ENCODE data around the gene STXBP4. TPM values are rescaled to one million over a fixed set of nuclear protein-coding genes. Genes with fewer than 3 reads are reported as not detected.

STXBP4 gene
- total RNA-seq, 1 donor from 2014 or later = 12.0 TPM

- intact Hi-C loops (cut with DNase I) = no loop called here
- H3K27me3 ChIP-seq = no peaks in the 10 kb centered on the region
- no peaks in the 10 kb centered on the region for H3K36me3 ChIP-seq
- H3K4me3 ChIP-seq = no peak overlapping the region
- H3K4me1 ChIP-seq = no peaks in the 10 kb centered on the region
- no peak for DNase-seq
- no peak overlapping the region for H3K27ac ChIP-seq
- no peak for ATAC-seq
- H3K9me3 ChIP-seq = peaks cover 2% of the 10 kb centered on the region
- no peak for TF ChIP-seq CTCF (IDR thresholded peaks at IDR 0.05)
Observed at GRCh38 chr17:55168958-55169687, 200.6 kb downstream of the STXBP4 start.

GRCh38 chr17:55171634-55172328 is 203.2 kb downstream of the STXBP4 start:
- peaks cover 5% of the 10 kb centered on the region for H3K9me3 ChIP-seq
- no peak overlapping the region for H3K4me3 ChIP-seq
- no peak for DNase-seq
- no peaks in the 10 kb centered on the region for H3K27me3 ChIP-seq
- H3K4me1 ChIP-seq = no peaks in the 10 kb centered on the region
- TF ChIP-seq CTCF (IDR thresholded peaks at IDR 0.05) = no peak
- H3K36me3 ChIP-seq = no peaks in the 10 kb centered on the region
- intact Hi-C loops (cut with DNase I) = no loop called here
- H3K27ac ChIP-seq = no peak overlapping the region
- no peak for ATAC-seq

GRCh38 chr17:55172612-55173011 is 204.0 kb downstream of the STXBP4 start:
- intact Hi-C loops (cut with DNase I) = no loop called here
- H3K27ac ChIP-seq = no peak overlapping the region
- no peak for TF ChIP-seq CTCF (IDR thresholded peaks at IDR 0.05)

GRCh38 chr17:55174133-55174532 is 205.6 kb downstream of the STXBP4 start:
- ATAC-seq = no peak

More at GRCh38 chr17:55172612-55173011, 204.0 kb downstream of the STXBP4 start:
- H3K4me1 ChIP-seq = no peaks in the 10 kb centered on the region
- H3K4me3 ChIP-seq = no peak overlapping the region
- no peaks in the 10 kb centered on the region for H3K27me3 ChIP-seq
- ATAC-seq (no peak), DNase-seq (no peak)
- H3K36me3 ChIP-seq = no peaks in the 10 kb centered on the region
- H3K9me3 ChIP-seq = peaks cover 5% of the 10 kb centered on the region

GRCh38 chr17:55175788-55176427 is 207.3 kb downstream of the STXBP4 start:
- Histone ChIP-seq H3K4me1 (no peaks in the 10 kb centered on the region), H3K9me3 (peaks cover 5% of the 10 kb centered on the region), H3K27me3 (no peaks in the 10 kb centered on the region), H3K4me3 (no peak overlapping the region), H3K36me3 (no peaks in the 10 kb centered on the region), H3K27ac (no peak overlapping the region)
- intact Hi-C loops (cut with DNase I) = no loop called here
- DNase-seq (no peak), ATAC-seq (no peak)
- no peak for TF ChIP-seq CTCF (IDR thresholded peaks at IDR 0.05)

More at GRCh38 chr17:55174133-55174532, 205.6 kb downstream of the STXBP4 start:
- Histone ChIP-seq H3K4me3 (no peak overlapping the region), H3K27ac (no peak overlapping the region), H3K27me3 (no peaks in the 10 kb centered on the region), H3K4me1 (no peaks in the 10 kb centered on the region), H3K36me3 (no peaks in the 10 kb centered on the region), H3K9me3 (peaks cover 5% of the 10 kb centered on the region)
- no peak for TF ChIP-seq CTCF (IDR thresholded peaks at IDR 0.05)
- no peak for DNase-seq
- intact Hi-C loops (cut with DNase I) = no loop called here

Measured in upper lobe of right lung (tissue), 1 donor.